Activated CD8-positive, alpha-beta T cell treated with anti-CD3 and anti-CD28 coated beads for 36 hours (primary cell): Measurements from ENCODE around the gene CCDC152. TPM values are rescaled to one million over a fixed set of nuclear protein-coding genes. Genes with fewer than 3 reads are reported as not detected.

Experiments used
- ATAC-seq: fragments of 200-7000 bp; cut with Tn5 transposase; one replicate; pipeline ENCODE4 v1.10.0; 2021; ENCODE audit warnings: mild to moderate bottlenecking, moderate library complexity
- CTCF ChIA-PET: fragments of 350-600 bp; sonication (Branson Sonifier 250); formaldehyde crosslinking; loops from one replicate; lab custom pipeline; 2021; ENCODE audit warnings: antibody characterized with exemption; lab: Charles Lee
- POLR2A ChIA-PET: fragments of 350-600 bp; sonication (Branson Sonifier 250); formaldehyde crosslinking; loops from one replicate; lab custom pipeline; 2021; ENCODE audit warnings: antibody characterized with exemption; lab: Charles Lee
- DNase-seq: peaks from one replicate; pipeline ENCODE4 v3.0.0-alpha.2; 2020
- H3K27ac Mint-ChIP-seq: one replicate; pipeline ENCODE4 v1.8.0; 2021; ENCODE audit warnings: mild to moderate bottlenecking, mixed read lengths
- H3K27me3 Mint-ChIP-seq: one replicate; pipeline ENCODE4 v1.8.0; 2021; ENCODE audit warnings: mixed read lengths
- H3K36me3 Mint-ChIP-seq: one replicate; pipeline ENCODE4 v1.8.0; 2021; ENCODE audit warnings: low read depth, mixed read lengths
- H3K4me1 Mint-ChIP-seq: one replicate; pipeline ENCODE4 v1.8.0; 2021; ENCODE audit warnings: low read depth, mixed read lengths
- H3K4me3 Mint-ChIP-seq: one replicate; pipeline ENCODE4 v1.8.0; 2021; ENCODE audit warnings: mild to moderate bottlenecking, moderate library complexity, mixed read lengths
- H3K9me3 Mint-ChIP-seq: one replicate; pipeline ENCODE4 v1.8.0; 2021; ENCODE audit warnings: mixed read lengths
- intact Hi-C: fragments of 100-400 bp; cut with micrococcal nuclease; formaldehyde crosslinking; loops from one replicate; pipeline ENCODE4 v1.10.0; 2022
- total RNA-seq, 2 experiments: library from RNA; stranded (reverse); gene quantifications; one replicate each; pipeline ENCODE4 v1.2.3, GENCODE V29; 2021
- TF ChIP-seq, protein P1 (sequence below): fragments of 200-600 bp; IDR thresholded peaks from one replicate; pipeline ENCODE4 v1.8.0; 2022; ENCODE audit warnings: antibody characterized with exemption, mild to moderate bottlenecking

The CCDC152 gene
- total RNA-seq, 2 experiments from 2014 or later, result 10.1 to 10.8 TPM

DNA sequence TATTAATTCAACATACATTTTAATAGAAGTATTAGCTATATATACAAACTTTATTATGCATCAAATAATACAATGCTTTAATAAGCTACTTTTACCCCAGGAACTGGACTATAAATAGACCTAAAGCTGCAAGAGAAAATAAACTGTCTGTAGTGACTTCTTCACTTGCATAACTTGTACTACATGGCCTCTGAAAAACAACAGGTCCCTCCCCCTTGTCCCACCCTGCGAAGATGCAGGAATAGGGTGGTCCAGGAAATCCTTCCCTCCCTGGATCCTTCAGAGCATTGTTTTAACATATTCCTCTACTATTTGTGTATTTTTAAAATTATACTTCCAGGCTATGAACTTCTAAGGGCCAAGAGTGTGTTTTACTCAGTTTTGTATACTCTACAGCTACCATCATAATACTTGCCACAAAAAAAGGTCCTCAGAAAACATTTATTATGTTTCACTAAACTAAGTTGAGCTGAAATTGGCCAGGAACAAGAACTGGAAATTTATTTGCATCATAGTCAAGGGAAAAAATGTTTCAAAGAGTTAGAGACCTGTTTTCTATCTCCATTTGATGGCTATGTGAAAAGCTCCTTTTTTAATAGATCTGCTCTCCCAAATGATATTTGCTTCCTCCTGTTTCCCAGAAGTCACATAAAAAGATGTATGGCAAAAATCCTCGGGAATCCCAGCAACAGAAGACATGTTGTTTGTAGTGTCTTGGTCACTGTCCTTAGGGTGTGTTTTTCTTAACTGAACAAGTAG, 70.3 kb downstream of the CCDC152 start:
- POLR2A ChIA-PET, result interaction anchor here (0.6 kb wide), 1 partner anchor 685 kb away, joined by 3 read pairs; no protein-coding TSS in a partner anchor
- H3K36me3 Mint-ChIP-seq, result no peaks in the 10 kb centered on the region

DNA sequence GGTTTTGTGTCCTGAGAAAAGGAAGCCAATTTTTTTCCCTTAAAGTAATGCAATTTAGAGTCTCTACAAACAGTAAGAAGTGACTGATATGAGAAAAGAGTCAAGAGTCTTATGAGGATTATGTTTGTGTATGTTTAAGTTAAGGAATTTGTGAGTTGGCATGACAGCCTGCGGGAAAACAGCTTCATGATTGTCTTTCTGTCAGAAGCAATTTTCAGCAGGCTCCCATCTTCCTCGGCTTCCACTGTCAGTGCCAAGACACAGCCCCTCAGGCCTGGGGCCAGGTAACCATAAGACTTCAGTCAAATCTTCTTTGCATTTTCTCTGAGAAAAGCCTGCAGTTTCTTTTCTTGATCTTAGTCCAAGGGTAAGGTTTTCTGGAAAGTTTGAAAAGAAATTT, 72.1 kb downstream of the CCDC152 start:
- no peaks in the 10 kb centered on the region for H3K9me3 Mint-ChIP-seq
- ATAC-seq (no peak), DNase-seq (no peak)
- intact Hi-C loops, result no loop called here
- ChIA-PET CTCF (interaction anchor here (1.8 kb wide), 1 partner anchor 61 kb away, joined by 4 read pairs; no protein-coding TSS in a partner anchor), POLR2A (no interaction called here)
- H3K27me3 Mint-ChIP-seq, result no peaks in the 10 kb centered on the region
- no peak overlapping the region for H3K4me3 Mint-ChIP-seq
- TF ChIP-seq, protein P1, sequence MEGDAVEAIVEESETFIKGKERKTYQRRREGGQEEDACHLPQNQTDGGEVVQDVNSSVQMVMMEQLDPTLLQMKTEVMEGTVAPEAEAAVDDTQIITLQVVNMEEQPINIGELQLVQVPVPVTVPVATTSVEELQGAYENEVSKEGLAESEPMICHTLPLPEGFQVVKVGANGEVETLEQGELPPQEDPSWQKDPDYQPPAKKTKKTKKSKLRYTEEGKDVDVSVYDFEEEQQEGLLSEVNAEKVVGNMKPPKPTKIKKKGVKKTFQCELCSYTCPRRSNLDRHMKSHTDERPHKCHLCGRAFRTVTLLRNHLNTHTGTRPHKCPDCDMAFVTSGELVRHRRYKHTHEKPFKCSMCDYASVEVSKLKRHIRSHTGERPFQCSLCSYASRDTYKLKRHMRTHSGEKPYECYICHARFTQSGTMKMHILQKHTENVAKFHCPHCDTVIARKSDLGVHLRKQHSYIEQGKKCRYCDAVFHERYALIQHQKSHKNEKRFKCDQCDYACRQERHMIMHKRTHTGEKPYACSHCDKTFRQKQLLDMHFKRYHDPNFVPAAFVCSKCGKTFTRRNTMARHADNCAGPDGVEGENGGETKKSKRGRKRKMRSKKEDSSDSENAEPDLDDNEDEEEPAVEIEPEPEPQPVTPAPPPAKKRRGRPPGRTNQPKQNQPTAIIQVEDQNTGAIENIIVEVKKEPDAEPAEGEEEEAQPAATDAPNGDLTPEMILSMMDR, result no peak
- H3K4me1 Mint-ChIP-seq, result no peaks in the 10 kb centered on the region
- no peak overlapping the region for H3K27ac Mint-ChIP-seq
- no peaks in the 10 kb centered on the region for H3K36me3 Mint-ChIP-seq

More for the DNA sequence above, 70.3 kb downstream of the CCDC152 start:
- DNase-seq (no peak), ATAC-seq (no peak)
- H3K27ac Mint-ChIP-seq, result no peak overlapping the region
- no peaks in the 10 kb centered on the region for H3K27me3 Mint-ChIP-seq
- H3K4me1 Mint-ChIP-seq, result no peaks in the 10 kb centered on the region
- CTCF ChIA-PET, result interaction anchor here (1.1 to 1.8 kb wide), 2 partner anchors 52 to 63 kb away, joined by 3 to 5 read pairs; no protein-coding TSS in a partner anchor
- no peak overlapping the region for H3K4me3 Mint-ChIP-seq
- intact Hi-C loops, result no loop called here
- no peaks in the 10 kb centered on the region for H3K9me3 Mint-ChIP-seq
- TF ChIP-seq, protein P1, result no peak

GRCh38 chr5:42830924-42831323, 74.3 kb downstream of the CCDC152 start:
- ChIA-PET POLR2A (no interaction called here), CTCF (interaction anchor here (1.1 kb wide), 1 partner anchor 63 kb away, joined by 3 read pairs; no protein-coding TSS in a partner anchor)
- intact Hi-C loops, result no loop called here
- ATAC-seq, result no peak
- TF ChIP-seq, protein P1, result no peak
- DNase-seq, result no peak
- H3K4me1 Mint-ChIP-seq, result no peaks in the 10 kb centered on the region
- H3K9me3 Mint-ChIP-seq, result no peaks in the 10 kb centered on the region
- no peak overlapping the region for H3K4me3 Mint-ChIP-seq
- no peaks in the 10 kb centered on the region for H3K27me3 Mint-ChIP-seq
- H3K36me3 Mint-ChIP-seq, result no peaks in the 10 kb centered on the region
- H3K27ac Mint-ChIP-seq, result no peak overlapping the region

- Mint-ChIP-seq H3K27ac (no peak overlapping the region), H3K4me3 (no peak overlapping the region), H3K27me3 (no peaks in the 10 kb centered on the region), H3K9me3 (peaks cover 2% of the 10 kb centered on the region), H3K4me1 (no peaks in the 10 kb centered on the region), H3K36me3 (no peaks in the 10 kb centered on the region)
- no peak for DNase-seq
- TF ChIP-seq, protein P1, result no peak
- POLR2A ChIA-PET, result interaction anchor here (0.7 kb wide), 1 partner anchor 310 kb away, joined by 3 read pairs; no protein-coding TSS in a partner anchor
- CTCF ChIA-PET, result no interaction called here
- intact Hi-C loops, result no loop called here
- ATAC-seq, result no peak
Observed at GRCh38 chr5:42832060-42832459, 75.4 kb downstream of the CCDC152 start.
